Stimulated activated CD8-positive, alpha-beta memory T cell treated with anti-CD3 and anti-CD28 coated beads, Interleukin-12 subunit alpha, Interleukin-12 subunit beta, amount 100 ng/mL, for 24 hours (primary cell): ENCODE results near the gene NUSAP1.
"Not testable (repeated sequence)": the region's sequence is repeated elsewhere in the genome, so short reads cannot be mapped to it uniquely, and the experiment has no call there.

Source experiments
- DNase-seq: peaks from one replicate; pipeline ENCODE4 v3.0.0-alpha.2; 2020; ENCODE audit errors: extremely low read depth

Gene NUSAP1

DNA sequence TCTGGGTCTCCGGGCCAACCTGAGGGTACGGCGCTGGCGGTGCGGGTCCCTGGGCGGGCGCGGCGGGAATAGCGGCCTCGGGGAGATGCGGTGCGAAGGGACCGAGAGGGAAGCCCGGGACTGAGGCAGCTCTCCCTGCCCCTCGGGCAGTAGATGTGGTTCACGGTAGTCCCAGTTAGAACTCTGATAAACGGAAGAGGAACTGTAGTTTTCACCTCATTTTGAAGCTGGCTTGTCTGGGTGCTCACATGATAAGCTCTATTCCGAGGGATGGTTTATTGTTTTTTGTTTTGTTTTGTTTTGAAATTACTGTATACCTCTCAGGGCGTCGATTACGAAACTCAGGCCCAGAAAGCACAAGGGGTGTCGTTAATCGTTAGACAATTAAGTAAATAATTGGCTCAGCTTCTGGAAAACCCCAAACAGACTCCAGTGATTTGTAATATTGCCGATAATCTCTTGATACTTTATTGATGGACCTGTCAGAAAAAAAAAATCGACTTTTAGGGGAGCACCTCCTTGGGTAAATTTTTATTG is 413 bp downstream of the NUSAP1 start:
- DNase-seq, result no peak

DNA sequence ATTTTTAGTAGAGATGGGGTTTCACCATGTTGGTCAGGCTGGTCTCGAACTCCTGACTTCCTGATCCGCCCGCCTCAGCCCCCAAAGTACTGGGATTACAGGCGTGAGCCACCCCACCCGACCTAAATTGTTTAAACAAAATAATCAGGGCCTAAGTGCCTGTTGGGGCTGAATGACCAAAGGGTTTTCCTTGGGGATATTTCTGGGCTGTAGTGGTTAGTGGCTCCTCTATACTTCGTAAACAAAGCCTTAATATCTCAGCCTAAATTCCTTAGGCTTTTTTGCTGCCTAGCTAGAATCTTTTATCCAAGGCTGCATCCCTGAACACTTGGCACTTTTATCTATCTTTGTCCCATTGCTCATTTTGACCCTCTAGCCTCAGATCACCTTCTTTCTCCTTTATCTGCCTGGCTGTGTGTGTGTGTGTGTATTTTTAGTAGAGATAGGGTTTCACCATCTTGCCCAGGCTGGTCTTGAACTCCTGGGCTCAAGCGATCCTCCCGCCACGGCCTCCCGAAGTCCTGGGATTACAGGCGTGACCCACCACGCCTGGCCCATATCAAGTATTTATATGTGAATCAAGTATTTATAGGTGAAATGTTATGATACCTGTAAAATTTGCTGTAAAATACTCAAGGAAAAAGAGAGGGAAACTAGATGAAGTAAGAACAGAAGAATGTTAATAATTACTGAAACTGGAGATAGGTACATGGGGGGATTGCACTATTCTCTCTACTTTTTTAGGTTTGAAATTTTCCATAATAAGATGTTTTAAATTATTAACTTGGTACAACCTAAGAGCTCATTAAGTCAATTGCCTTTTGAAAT is 1.8 kb downstream of the NUSAP1 start:
- DNase-seq, result no peak

- DNase-seq, result no peak
These were observed 3.9 kb downstream of the NUSAP1 start for GRCh38 chr15:41336549-41336948.

GRCh38 chr15:41337047-41337446 is 4.4 kb downstream of the NUSAP1 start:
- no peak for DNase-seq

GRCh38 chr15:41337631-41338522 is 5.2 kb downstream of the NUSAP1 start:
- DNase-seq, result no peak

DNA sequence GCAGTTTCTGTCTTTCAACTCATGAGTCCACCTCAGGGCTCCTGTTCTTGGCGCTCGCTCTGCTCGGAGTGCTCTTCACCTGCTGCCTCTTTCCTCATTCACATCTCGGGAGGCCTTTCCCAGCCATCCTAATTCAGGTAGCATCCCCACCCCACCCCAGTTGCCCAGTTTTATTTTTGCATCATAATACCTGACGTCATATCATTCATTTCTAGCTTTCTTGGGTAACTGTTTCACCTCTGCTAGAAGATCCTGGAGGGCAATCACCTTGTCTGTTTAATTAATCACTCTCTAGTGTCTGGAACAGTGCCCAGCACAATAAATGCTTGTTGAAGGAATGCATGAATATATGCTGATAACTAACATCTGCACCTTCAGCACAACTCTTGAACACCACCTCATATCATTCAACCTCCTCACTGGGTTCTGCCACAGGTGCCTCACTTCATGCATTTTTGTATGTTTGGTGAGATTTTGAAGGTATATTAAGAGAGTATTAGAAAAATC is 7.6 kb downstream of the NUSAP1 start:
- no peak for DNase-seq

DNA sequence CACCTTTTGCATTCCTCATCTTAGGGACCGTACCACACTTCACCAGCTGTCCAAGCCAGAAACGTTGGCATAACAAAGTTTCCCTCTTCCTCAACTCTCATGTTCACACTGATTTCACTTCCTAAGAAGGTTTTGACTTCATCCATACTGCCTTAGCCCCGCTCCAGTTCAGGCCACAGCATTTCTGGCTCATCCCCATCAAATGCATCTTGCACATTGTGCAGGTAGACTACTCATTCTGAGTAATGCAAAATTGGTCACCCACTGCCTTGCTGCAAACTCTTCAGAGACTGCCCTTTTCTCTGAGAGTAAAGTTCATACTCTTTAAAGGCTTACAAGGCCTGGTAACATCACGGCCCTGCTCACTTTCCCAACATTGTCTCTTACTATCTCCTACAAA is 8.8 kb downstream of the NUSAP1 start:
- DNase-seq, result no peak

DNA sequence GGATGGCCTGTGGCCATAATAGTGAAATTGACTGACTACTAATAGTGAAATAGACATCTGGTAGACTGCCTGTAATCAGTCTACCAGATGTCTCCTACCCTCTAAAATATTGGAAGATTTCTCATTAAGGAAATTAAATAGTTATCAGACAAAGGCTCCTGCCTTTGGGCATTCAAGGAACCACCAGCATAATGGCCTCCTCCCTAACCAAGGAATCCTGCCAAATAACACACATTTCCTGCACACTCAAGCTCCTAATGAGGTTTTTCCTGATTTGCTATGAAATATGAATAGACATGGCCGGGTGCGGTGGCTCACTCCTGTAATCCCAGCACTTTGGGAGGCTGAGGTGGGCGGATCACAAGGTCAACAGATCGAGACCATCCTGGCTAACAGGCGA is 14.6 kb downstream of the NUSAP1 start:
- no peak for DNase-seq

GRCh38 chr15:41350057-41350717 is 17.5 kb downstream of the NUSAP1 start:
- DNase-seq, result no peak

- no peak for DNase-seq
These were observed 21.7 kb downstream of the NUSAP1 start for GRCh38 chr15:41354371-41354770.

DNA sequence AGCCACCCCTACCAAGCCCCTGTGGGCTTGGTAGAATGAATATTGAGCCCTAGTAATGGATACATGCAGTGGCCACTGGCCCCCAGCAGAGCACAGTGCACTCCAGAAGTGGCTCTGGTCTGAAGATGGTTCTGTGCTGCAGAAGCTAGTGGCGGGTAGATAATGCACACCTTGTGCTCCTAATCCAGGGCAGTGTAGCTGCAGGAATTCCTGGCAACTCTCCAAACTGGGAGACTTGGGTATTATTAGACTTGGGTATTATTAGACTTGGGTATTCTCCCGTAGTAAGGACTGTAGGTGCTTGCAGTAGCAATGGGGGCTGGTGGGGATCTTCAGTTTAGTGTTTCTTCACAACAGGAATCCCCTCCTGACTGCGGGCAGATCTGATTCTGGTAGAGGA is 34.7 kb downstream of the NUSAP1 start:
- DNase-seq, result no peak

DNA sequence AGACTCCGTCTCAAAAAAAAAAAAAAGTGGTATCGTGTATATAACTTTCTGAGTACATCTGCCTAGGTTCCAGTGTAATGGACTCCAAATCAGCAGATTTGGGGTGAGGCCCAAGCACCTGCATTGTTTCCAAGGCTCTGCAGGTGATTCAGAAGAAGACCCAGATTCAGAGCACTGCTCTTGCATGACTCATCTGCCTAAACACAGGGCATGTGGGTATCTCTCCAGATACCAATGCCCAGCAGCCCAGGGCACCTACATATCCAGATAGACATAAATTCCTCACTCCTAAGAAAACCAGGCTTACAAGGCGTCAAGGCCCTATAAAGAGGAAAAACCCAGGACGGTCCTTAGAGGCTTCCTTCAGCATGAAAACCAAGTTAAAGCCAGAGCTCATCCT is 45.3 kb downstream of the NUSAP1 start:
- no peak for DNase-seq

DNA sequence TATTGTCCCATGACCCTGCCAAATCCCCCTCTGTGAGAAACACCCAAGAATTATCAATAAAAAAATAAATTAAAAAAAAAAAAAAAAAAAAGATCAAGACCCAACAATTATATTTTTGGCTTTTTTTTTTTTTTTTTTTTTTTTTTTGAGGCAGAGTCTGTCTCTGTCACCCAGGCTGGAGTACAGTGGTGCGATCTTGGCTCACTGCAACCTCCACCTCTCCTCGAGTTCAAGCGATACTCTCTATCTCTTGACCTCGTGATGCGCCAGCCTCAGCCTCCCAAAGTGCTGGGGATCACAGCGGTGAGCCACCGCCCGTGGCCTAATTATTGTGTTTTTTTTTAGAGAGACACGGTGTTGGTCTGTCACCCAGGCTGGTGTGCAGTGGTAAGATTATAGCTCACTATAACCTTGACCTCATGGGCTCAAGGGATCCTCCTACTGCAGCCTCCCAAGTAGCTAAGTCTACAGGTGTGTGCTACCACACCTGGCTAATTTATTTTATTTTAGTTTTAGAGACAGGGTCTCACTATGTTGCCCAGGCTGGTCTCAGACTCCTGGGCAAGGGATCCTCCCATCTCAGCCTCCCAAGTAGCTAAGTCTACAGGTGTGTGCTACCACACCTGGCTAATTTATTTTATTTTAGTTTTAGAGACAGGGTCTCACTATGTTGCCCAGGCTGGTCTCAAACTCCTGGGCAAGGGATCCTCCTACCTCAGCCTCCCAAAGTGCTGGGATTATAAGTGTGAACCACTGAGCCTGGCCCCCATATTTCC is 51.5 kb downstream of the NUSAP1 start:
- DNase-seq, result not testable (repeated sequence)

DNA sequence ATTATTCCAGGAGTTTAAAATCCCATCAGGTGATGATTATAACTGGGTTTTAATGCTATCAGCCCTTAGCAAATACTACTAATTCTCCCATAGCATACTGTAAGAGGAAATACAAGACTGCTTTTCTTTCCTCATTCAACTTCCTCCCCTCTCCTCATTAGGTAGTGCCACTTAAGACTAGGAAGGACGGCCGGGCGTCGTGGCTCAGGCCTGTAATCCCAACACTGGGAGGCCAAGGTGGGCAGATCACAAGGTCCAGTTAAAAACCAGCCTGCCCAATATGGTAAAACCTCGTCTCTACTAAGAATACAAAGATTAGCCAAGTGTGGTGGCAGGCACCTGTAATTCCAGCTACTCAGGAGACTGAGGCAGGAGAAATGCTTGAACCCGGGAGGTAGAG is 55.0 kb downstream of the NUSAP1 start:
- no peak for DNase-seq

DNA sequence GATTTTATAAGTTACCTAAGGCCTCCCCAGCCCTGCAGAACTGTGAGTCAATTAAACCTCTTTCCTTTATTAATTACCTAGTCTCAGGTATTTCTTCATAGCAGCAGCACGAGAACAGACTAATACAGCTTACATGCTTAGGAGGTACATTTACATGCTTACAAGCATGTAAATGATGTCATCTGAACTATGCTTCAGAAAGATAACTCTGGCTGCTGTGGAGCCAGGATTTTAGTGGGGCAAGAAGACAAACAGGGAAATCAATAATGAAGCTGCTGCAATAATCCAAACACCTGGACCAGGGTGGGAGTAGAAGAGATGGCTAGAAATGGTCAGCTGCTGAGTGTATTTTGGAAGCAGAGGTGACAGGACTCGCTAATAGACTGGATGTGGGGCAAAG is 60.0 kb downstream of the NUSAP1 start:
- DNase-seq, result no peak

- no peak for DNase-seq
These were observed 62.2 kb downstream of the NUSAP1 start for GRCh38 chr15:41394924-41395323.

DNA sequence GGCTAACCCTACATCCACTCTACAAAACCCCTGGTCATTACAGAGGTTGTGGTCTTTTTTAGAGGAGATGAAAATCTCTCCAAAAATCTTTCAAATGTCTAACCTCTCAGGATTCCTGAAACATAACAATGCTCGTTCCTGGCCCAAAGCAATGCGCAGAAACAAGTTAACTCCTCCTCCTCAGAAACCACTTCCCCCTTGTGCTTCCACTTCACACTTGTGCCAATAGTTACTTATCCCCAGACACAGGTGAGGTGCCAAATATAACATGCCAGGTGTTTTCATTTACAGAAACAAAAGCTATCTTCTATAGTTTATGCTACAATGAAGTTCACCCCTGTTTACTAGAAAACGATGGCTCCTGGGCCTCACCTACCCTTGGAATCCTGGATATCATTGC is 63.4 kb downstream of the NUSAP1 start:
- no peak for DNase-seq

DNA sequence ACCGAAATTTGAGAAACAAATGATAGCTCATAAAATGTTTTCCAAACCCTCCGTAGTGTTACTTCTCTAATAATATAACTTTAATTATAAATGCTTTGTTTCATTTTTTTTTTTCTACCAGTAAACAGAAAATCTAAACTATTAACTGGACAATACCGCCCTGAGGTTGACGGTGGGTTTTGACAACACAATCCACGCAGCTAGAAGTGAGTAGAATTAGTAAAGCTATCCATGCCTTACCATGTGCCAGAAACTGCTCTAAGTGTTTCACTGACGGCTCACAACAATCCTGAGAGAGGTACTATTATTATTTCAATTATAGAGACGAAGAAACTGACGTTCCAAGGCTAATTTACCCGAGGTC is 69.2 kb downstream of the NUSAP1 start:
- no peak for DNase-seq

DNA sequence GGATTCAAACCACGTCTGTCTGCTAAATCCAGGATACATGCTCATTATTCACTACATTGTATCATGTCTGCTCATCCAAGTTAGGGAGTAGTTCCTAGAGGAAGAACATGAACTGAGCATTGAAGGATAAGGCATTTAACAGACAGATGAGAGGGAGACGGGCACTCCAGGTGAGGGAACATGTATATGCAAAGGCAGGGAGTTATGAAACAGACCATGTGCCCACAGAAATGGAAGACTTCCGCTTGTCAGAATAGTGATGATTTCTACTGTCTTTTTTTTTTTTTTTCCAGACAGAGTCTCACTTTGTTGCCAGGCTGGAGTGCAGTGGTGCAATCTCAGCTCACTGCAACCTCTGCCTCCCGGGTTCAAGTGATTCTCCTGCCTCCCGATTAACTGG is 74.7 kb downstream of the NUSAP1 start:
- DNase-seq, result no peak

- no peak for DNase-seq
These were observed 75.6 kb downstream of the NUSAP1 start for GRCh38 chr15:41408234-41408641.

- no peak for DNase-seq
These were observed 78.3 kb downstream of the NUSAP1 start for GRCh38 chr15:41411031-41411430.
